ENCODE results near the gene ARHGEF25. TPM values are rescaled to one million over a fixed set of nuclear protein-coding genes. Genes with fewer than 3 reads are reported as not detected.

ARHGEF25 gene
- total and polyA plus RNA-seq, 11 donors, result 5.5 to 20.3 (median 10.1) TPM

DNA sequence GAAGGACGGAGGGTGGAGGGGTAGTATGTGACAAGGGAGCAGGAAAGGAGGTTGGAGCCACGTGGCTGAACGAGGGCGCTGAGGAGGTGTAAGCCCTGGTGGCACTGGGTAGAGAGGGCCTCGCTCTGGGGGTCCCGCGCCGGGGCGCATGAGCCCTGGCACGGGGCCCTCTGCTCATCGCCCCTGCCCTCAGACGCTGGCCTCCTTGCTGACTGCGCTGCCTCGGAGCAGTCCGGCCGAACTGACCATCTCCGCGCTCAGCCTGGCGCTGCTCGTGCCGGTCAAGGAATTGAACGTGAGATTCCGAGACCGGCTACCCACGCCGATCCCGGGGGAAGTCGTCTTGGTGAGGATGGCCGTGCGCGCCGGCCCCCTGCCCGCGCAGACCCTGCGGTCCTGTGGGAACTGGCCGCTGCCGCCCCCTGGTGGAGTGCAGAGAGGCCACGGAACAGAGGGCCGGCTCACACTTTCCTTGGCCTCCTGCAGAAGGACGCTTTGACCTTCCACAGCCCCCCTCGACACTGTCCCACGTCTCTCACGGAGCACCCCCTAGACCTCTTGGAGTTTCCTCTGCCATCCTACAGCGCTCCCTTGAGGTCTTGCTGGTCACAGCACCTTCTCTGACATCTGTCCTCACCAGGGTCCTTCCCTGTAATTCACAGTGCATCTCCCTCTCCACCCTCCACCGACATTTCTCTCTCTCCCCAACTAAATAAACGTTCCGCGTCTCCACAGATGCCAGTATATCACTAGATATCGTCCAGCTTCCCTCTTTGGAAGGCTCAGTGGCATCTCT, 10.5 kb downstream of the ARHGEF25 start:
- Histone ChIP-seq H3K27me3 (peaks cover 6 to 72% (median 31%) of the 10 kb centered on the region in 9 donors), H3K9me3 (no peaks in the 10 kb centered on the region), H3K27ac (no peak overlapping the region), H3K36me3 (peaks cover 0 to 10% (median 0%) of the 10 kb centered on the region in 9 donors), H3K4me1 (peaks cover 0 to 42% (median 17%) of the 10 kb centered on the region in 12 donors), H3K4me3 (peak overlapping the region; percentile 20 to 66 (median 47))
- DNase-seq, result peak in 4 of 5 donors; percentile 56 to 79 (median 73)
- ATAC-seq, result peak; percentile 65 to 75 (median 70)
- intact Hi-C loops (cut with DNase I), result loop anchor here in 9 of 10 donors (1.0 to 10.0 kb wide), 7 partner anchors 23 to 167 kb away; partner anchors contain the start of genes GLI1 (in 2 of the 9) and INHBE (in 2 of the 9)
- no peak for TF ChIP-seq POLR2A (IDR thresholded peaks at IDR 0.05)
- TF ChIP-seq, protein P1, sequence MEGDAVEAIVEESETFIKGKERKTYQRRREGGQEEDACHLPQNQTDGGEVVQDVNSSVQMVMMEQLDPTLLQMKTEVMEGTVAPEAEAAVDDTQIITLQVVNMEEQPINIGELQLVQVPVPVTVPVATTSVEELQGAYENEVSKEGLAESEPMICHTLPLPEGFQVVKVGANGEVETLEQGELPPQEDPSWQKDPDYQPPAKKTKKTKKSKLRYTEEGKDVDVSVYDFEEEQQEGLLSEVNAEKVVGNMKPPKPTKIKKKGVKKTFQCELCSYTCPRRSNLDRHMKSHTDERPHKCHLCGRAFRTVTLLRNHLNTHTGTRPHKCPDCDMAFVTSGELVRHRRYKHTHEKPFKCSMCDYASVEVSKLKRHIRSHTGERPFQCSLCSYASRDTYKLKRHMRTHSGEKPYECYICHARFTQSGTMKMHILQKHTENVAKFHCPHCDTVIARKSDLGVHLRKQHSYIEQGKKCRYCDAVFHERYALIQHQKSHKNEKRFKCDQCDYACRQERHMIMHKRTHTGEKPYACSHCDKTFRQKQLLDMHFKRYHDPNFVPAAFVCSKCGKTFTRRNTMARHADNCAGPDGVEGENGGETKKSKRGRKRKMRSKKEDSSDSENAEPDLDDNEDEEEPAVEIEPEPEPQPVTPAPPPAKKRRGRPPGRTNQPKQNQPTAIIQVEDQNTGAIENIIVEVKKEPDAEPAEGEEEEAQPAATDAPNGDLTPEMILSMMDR (IDR thresholded peaks at IDR 0.05), result peak; percentile 87 to 98 (median 94)
- WGBS, 4 donors, result 2% methylated on average over 18 to 49 of the region's 49 CpGs

DNA sequence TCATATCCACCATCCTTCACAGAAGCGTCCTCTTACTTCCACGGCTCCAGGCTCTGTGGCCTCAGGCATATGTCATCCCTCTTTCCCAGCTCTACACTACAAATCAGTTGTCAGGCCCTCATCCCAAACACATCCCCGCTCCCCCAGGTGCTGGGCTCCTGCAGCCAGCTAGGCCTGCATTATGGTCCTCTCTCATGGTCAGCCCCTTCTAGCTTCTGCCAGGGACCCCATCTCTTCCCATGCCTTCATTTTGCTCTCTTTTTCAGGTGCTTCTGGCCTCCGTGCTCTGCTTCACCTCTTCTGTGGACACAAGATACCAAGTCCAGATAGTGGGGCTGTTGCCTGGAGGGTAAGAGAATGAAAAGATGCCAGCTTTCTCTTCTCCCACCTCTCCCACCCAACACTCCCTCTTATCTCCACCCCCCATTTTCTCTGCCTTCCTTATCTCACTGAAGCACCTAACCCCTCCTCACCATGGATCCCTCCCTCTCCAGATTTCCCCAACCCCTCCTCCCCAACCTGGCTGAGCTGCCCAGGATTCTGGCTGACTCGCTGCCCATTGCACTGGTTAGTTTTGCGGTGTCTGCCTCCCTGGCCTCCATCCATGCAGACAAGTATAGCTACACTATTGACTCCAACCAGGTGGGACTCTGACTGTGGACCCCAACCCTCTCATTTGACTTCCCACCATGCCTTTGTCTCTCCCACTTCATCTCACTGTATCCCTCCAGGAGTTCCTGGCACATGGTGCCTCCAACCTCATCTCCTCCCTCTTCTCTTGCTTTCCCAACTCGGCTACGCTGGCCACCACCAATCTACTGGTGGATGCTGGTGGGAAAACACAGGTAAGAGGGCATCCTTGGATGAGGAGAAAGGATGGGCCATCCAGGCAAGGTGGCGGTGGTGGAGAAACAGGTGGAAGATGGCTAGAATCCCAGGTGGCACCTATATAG, 11.3 kb downstream of the ARHGEF25 start:
- Histone ChIP-seq H3K4me1 (peaks cover 0 to 48% (median 17%) of the 10 kb centered on the region in 12 donors), H3K27me3 (peaks cover 6 to 80% (median 35%) of the 10 kb centered on the region in 9 donors), H3K9me3 (no peaks in the 10 kb centered on the region), H3K27ac (no peak overlapping the region), H3K4me3 (no peak overlapping the region), H3K36me3 (peaks cover 0 to 10% (median 0%) of the 10 kb centered on the region in 9 donors)
- ATAC-seq (no peak), DNase-seq (no peak)
- intact Hi-C loops (cut with DNase I), result loop anchor here in 5 of 10 donors (1.0 to 10.0 kb wide), 5 partner anchors 39 to 168 kb away; partner anchors contain the start of genes GLI1 (in 2 of the 5) and INHBE (in 2 of the 5)
- WGBS, 4 donors, result 87 to 92% (median 90%) methylated on average over 9 of the region's 9 CpGs
- no peak for TF ChIP-seq POLR2A (IDR thresholded peaks at IDR 0.05)
- TF ChIP-seq, protein P1 (IDR thresholded peaks at IDR 0.05), result no peak

- WGBS, 4 donors, result 79 to 88% (median 87%) methylated on average over 2 of the region's 2 CpGs
- Histone ChIP-seq H3K36me3 (peaks cover 0 to 10% (median 0%) of the 10 kb centered on the region in 9 donors), H3K27ac (no peak overlapping the region), H3K27me3 (peaks cover 7 to 87% (median 43%) of the 10 kb centered on the region in 9 donors), H3K9me3 (no peaks in the 10 kb centered on the region), H3K4me3 (no peak overlapping the region), H3K4me1 (peaks cover 0 to 43% (median 15%) of the 10 kb centered on the region in 12 donors)
- intact Hi-C loops (cut with DNase I), result loop anchor here in 5 of 10 donors (2.0 to 10.0 kb wide), 4 partner anchors 41 to 169 kb away; partner anchors contain the start of genes GLI1 (in 2 of the 5) and INHBE (in 2 of the 5)
- TF ChIP-seq, protein P1 (IDR thresholded peaks at IDR 0.05), result no peak
- no peak for TF ChIP-seq POLR2A (IDR thresholded peaks at IDR 0.05)
- DNase-seq (no peak), ATAC-seq (no peak)
These were observed 12.2 kb downstream of the ARHGEF25 start for GRCh38 chr12:57623385-57623784.
